GM12878 (cell line): ENCODE measurements around the gene EHF. TPM values are rescaled to one million over a fixed set of nuclear protein-coding genes. Genes with fewer than 3 reads are reported as not detected.

ENCODE experiments used
- BHLHE40 ChIP-seq, 2 experiments: fragments of 450-650 bp in 1 of 2; IDR thresholded peaks; 2 replicates each; pipeline ENCODE4 v1.6.1; 2011 to 2017; ENCODE audit warnings: low read depth in 2 of 2, borderline replicate concordance in 1 of 2, improper control_type of control experiment in 1 of 2, low read length in 1 of 2, mild to moderate bottlenecking in 1 of 2
- CEBPZ ChIP-seq: fragments of 150-350 bp; IDR thresholded peaks from 2 replicates; pipeline ENCODE4 v1.6.1; 2016; ENCODE audit warnings: low read depth, low read length
- EED ChIP-seq: sonication (generic); IDR thresholded peaks from 2 replicates; pipeline ENCODE4 v1.6.1; 2016; ENCODE audit warnings: antibody characterized with exemption, low read depth
- EP300 ChIP-seq, 2 experiments: fragments of 150-350 bp in 1 of 2; IDR thresholded peaks; 2 replicates each; pipeline ENCODE4 v1.6.1; 2011 to 2012; ENCODE audit warnings: low read depth in 2 of 2, low read length in 2 of 2, borderline replicate concordance in 1 of 2, improper control_type of control experiment in 1 of 2, inconsistent platforms in 1 of 2; ENCODE audit not compliant: control insufficient read depth in 1 of 2
- ESRRA ChIP-seq: IDR thresholded peaks from 2 replicates; pipeline ENCODE4 v1.6.1; 2012; ENCODE audit warnings: mild to moderate bottlenecking, low read length, improper control_type of control experiment
- IRF3 ChIP-seq: fragments of 450-650 bp; IDR thresholded peaks from 2 replicates; pipeline ENCODE4 v1.6.1; 2014; ENCODE audit warnings: mild to moderate bottlenecking
- MTA3 ChIP-seq: IDR thresholded peaks from 2 replicates; pipeline ENCODE4 v1.6.1; 2012; ENCODE audit warnings: low read length, inconsistent platforms, borderline replicate concordance
- NR2C1 ChIP-seq: fragments of 450-650 bp; IDR thresholded peaks from 2 replicates; pipeline ENCODE4 v1.6.1; 2017; ENCODE audit warnings: antibody characterized with exemption, mild to moderate bottlenecking, moderate library complexity
- NR2C2 ChIP-seq: IDR thresholded peaks from 2 replicates; pipeline ENCODE4 v1.6.1; 2011; ENCODE audit warnings: borderline replicate concordance, low read depth; ENCODE audit not compliant: control insufficient read depth, insufficient read length
- RB1 ChIP-seq: fragments of 450-650 bp; formaldehyde crosslinking; IDR thresholded peaks from 2 replicates; pipeline ENCODE4 v1.6.1; 2017; ENCODE audit warnings: mild to moderate bottlenecking, borderline replicate concordance
- RUNX3 ChIP-seq: IDR thresholded peaks from 2 replicates; pipeline ENCODE4 v1.6.1; 2012; ENCODE audit warnings: low read length, inconsistent platforms
- SIN3A ChIP-seq: IDR thresholded peaks from 2 replicates; pipeline ENCODE4 v1.6.1; 2012; ENCODE audit warnings: low read depth, low read length, improper control_type of control experiment
- SREBF2 ChIP-seq: IDR thresholded peaks from 2 replicates; pipeline ENCODE4 v1.6.1; 2012; ENCODE audit warnings: mild to moderate bottlenecking, low read length
- STAT1 ChIP-seq: fragments of 450-650 bp; conservative IDR thresholded peaks from 2 replicates; pipeline ENCODE4 v1.6.1; 2014; ENCODE audit warnings: antibody characterized with exemption, mild to moderate bottlenecking
- TAF1 ChIP-seq: IDR thresholded peaks from 2 replicates; pipeline ENCODE4 v1.6.1; 2011; ENCODE audit warnings: mild to moderate bottlenecking, low read depth, low read length, borderline replicate concordance
- polyA plus RNA-seq, 11 experiments: library from polyadenylated mRNA; depleted of rRNA in 4 of 11; unstranded in 6 of 11; stranded (reverse) in 5 of 11; fragments of >200 nt; fragmentation: Nextera tagmentation in 4 of 11; fragmentation: Illumina TruSeq in 1 of 11; extraction: Ambion mirVana in 4 of 11; extraction: Trizol in 1 of 11; gene quantifications; 1 replicate in 1 of 11; 2 replicates in 10 of 11; pipeline versions ENCODE4 v1.2.1 to v1.2.3, GENCODE V29; 2011 to 2016; ENCODE audit warnings: inconsistent platforms in 2 of 11, missing spikeins in 2 of 11, low read depth in 1 of 11
- total RNA-seq, 4 experiments: library from RNA; depleted of rRNA in 3 of 4; stranded (reverse); fragments of >200 nt in 3 of 4; fragmentation: Illumina TruSeq in 1 of 4; extraction: Trizol in 1 of 4; gene quantifications; 2 replicates each; pipeline versions ENCODE4 v1.2.1 to v1.2.3, GENCODE V29; 2013 to 2021
- TF ChIP-seq, protein P1 (sequence below): IDR thresholded peaks from 2 replicates; pipeline ENCODE4 v1.6.1; 2011; ENCODE audit warnings: borderline replicate concordance, low read depth, mild to moderate bottlenecking, moderate library complexity, mixed read lengths, low read length; ENCODE audit not compliant: insufficient read depth; ENCODE audit errors: extremely low read length
- TF ChIP-seq, protein P2 (sequence below): IDR thresholded peaks from 2 replicates; pipeline ENCODE4 v1.6.1; 2011; ENCODE audit warnings: low read depth, mild to moderate bottlenecking, low read length, moderate library complexity, borderline replicate concordance; ENCODE audit errors: extremely low read depth
- TF ChIP-seq, protein P3 (sequence below): fragments of 450-650 bp; formaldehyde crosslinking; IDR thresholded peaks from 2 replicates; pipeline ENCODE4 v1.5.0; 2022; ENCODE audit warnings: mild to moderate bottlenecking, missing genetic modification characterization

The EHF gene
- total and polyA plus RNA-seq, 10 of the 15 experiments (the other 5 are each of a cell fraction or from before 2014, with no cell fraction given): 0.04 to 0.33 (median 0.06) TPM; not detected in 6

- TF ChIP-seq STAT1: no peak
- peak; percentile 65 to 80; a peak in 3 of 4 replicates for TF ChIP-seq EP300 (IDR thresholded peaks at IDR 0.05; ENCODE audit: borderline replicate concordance in 1 of 2, control insufficient read depth in 1 of 2, low read depth in 2 of 2, low read length in 2 of 2)
- TF ChIP-seq MTA3: peak; percentile 84; the same call in 1 of the 2 replicates
- TF ChIP-seq RUNX3: peak; percentile 99
- no peak for TF ChIP-seq RB1
- TF ChIP-seq NR2C1: no peak
- TF ChIP-seq, protein P1, sequence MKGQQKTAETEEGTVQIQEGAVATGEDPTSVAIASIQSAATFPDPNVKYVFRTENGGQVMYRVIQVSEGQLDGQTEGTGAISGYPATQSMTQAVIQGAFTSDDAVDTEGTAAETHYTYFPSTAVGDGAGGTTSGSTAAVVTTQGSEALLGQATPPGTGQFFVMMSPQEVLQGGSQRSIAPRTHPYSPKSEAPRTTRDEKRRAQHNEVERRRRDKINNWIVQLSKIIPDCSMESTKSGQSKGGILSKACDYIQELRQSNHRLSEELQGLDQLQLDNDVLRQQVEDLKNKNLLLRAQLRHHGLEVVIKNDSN: no peak
- TF ChIP-seq CEBPZ: no peak
- no peak for TF ChIP-seq ESRRA
- no peak for TF ChIP-seq TAF1
- TF ChIP-seq SIN3A: no peak
- peak; percentile 84 for TF ChIP-seq EED
- TF ChIP-seq NR2C2: no peak
- TF ChIP-seq, protein P2, sequence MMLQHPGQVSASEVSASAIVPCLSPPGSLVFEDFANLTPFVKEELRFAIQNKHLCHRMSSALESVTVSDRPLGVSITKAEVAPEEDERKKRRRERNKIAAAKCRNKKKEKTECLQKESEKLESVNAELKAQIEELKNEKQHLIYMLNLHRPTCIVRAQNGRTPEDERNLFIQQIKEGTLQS: no peak
- no peak for TF ChIP-seq IRF3
- TF ChIP-seq, protein P3, sequence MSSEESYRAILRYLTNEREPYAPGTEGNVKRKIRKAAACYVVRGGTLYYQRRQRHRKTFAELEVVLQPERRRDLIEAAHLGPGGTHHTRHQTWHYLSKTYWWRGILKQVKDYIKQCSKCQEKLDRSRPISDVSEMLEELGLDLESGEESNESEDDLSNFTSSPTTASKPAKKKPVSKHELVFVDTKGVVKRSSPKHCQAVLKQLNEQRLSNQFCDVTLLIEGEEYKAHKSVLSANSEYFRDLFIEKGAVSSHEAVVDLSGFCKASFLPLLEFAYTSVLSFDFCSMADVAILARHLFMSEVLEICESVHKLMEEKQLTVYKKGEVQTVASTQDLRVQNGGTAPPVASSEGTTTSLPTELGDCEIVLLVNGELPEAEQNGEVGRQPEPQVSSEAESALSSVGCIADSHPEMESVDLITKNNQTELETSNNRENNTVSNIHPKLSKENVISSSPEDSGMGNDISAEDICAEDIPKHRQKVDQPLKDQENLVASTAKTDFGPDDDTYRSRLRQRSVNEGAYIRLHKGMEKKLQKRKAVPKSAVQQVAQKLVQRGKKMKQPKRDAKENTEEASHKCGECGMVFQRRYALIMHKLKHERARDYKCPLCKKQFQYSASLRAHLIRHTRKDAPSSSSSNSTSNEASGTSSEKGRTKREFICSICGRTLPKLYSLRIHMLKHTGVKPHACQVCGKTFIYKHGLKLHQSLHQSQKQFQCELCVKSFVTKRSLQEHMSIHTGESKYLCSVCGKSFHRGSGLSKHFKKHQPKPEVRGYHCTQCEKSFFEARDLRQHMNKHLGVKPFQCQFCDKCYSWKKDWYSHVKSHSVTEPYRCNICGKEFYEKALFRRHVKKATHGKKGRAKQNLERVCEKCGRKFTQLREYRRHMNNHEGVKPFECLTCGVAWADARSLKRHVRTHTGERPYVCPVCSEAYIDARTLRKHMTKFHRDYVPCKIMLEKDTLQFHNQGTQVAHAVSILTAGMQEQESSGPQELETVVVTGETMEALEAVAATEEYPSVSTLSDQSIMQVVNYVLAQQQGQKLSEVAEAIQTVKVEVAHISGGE: no peak
- TF ChIP-seq BHLHE40 (IDR thresholded peaks at IDR 0.05; ENCODE audit: borderline replicate concordance in 1 of 2, low read depth in 2 of 2, low read length in 1 of 2): peak; percentile 55 to 73; a peak in 3 of 4 replicates
- TF ChIP-seq SREBF2: no peak
Measured at GRCh38 chr11:34650528-34650927, 29.6 kb downstream of the EHF start (continued).
